HG03521 (cell line): ENCODE results near the gene TRDMT1.

Experiments used
- ATAC-seq: cut with Tn5 transposase; IDR thresholded peaks from one replicate; pipeline ENCODE4 v1.9.1; 2021; ENCODE audit warnings: mild to moderate bottlenecking, moderate library complexity; ENCODE audit not compliant: unreplicated experiment

Gene TRDMT1

DNA sequence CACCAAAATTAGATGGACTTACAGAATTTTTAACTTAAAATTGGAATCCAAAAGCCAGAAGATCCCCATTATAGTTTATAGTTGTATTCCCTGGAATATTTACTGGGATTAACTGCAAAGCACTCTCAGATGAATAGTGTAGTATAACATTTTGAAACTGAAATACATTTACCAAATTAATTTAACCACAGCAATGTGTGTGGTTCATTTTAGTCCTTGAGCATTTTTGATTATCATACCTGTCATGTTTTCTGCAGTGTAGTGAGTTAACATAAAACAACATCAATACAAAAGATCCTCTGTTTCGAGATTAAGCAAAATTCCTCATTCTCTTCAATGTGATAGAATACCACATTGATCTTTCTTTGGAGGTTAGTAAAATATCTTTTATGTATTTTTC is 30.3 kb upstream of the TRDMT1 start:
- ATAC-seq = no peak

- peak; percentile 48 for ATAC-seq
Measured at GRCh38 chr10:17229967-17230682, 28.7 kb upstream of the TRDMT1 start.

- no peak for ATAC-seq
Measured at GRCh38 chr10:17229717-17229966, 28.2 kb upstream of the TRDMT1 start.

GRCh38 chr10:17229016-17229716 is 27.7 kb upstream of the TRDMT1 start:
- ATAC-seq = peak; percentile 8

DNA sequence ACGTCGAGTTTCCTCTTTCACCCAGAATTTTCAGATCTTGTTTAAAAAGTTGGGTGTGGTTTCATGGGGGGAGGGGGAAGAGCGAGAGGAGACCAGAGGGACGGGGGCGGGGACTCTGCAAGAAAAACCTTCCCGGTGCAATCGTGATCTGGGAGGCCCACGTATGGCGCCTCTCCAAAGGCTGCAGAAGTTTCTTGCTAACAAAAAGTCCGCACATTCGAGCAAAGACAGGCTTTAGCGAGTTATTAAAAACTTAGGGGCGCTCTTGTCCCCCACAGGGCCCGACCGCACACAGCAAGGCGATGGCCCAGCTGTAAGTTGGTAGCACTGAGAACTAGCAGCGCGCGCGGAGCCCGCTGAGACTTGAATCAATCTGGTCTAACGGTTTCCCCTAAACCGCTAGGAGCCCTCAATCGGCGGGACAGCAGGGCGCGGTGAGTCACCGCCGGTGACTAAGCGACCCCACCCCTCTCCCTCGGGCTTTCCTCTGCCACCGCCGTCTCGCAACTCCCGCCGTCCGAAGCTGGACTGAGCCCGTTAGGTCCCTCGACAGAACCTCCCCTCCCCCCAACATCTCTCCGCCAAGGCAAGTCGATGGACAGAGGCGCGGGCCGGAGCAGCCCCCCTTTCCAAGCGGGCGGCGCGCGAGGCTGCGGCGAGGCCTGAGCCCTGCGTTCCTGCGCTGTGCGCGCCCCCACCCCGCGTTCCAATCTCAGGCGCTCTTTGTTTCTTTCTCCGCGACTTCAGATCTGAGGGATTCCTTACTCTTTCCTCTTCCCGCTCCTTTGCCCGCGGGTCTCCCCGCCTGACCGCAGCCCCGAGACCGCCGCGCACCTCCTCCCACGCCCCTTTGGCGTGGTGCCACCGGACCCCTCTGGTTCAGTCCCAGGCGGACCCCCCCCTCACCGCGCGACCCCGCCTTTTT is 26.9 kb upstream of the TRDMT1 start, which contains the start of gene VIM:
Gene VIM, plus strand, starts transcription at position 151 of the 925 bp plus-strand sequence. CDS start 1,182 bp downstream, outside the sequence.
- peak; percentile 27 for ATAC-seq

GRCh38 chr10:17227367-17228090 is 26.1 kb upstream of the TRDMT1 start:
- ATAC-seq = no peak

DNA sequence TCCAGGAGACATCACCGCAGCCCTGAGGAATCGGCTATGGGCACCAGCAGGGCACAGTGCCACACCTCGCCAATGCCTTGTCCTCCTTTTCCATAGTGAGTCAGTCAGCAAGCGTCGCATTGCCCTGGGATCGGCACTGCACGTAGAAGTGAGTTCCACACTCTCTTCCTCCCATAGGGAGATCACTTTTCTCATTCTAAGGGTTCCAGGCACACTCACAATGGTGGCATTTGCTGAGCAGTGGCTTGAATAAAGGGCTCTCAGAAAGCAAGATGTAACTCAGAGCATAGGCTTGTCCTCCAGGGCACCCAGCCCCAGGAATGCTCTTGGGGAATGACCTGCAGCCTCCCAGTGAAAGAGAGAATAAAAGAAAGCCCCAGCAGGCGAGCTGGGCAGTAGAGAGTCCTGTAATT is 25.4 kb upstream of the TRDMT1 start:
- ATAC-seq = no peak

GRCh38 chr10:17225808-17226207 is 24.3 kb upstream of the TRDMT1 start:
- no peak for ATAC-seq

DNA sequence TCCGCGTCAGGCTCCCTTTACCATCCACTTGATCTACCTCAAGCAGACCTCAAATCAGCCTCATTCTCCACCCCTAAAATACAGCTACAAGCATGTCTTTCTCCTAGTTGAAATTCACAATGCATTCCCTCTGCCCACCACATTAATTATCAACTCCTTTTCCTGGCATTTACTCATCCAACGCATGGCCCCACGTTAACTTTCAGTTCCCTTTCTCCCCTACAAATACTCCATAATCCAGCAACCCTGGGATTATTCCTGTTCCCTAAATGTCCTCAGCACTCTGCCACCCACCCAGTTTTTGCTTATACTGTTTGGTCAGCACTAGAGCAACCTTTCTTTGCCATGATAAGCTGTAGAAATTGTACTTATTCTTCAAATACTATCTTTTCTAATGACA is 20.9 kb upstream of the TRDMT1 start:
- ATAC-seq = no peak

DNA sequence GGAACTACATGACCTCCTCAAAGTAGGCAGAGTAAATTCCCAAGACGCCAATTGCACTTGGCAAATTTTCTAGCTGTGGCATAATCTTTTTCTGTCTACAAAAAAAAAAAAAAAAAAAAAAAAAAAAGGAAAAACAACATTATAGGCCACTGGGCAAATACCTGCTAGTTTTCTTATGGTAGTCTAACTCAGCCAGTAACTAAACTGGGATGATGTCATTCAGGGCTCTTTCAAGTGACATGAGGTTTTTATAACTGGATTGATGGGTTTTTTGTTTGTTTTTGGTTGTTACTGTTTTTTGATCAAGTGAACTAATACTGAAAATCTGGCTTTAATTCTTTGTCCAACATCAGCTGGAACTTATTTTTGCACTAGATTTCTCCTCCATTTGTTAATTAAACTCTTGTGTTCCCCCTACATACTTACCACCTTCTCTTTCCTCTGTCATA is 19.2 kb upstream of the TRDMT1 start:
- no peak for ATAC-seq

- ATAC-seq = no peak
Measured at GRCh38 chr10:17219024-17219423, 17.6 kb upstream of the TRDMT1 start.

- no peak for ATAC-seq
Measured at GRCh38 chr10:17217631-17218232, 16.3 kb upstream of the TRDMT1 start.

DNA sequence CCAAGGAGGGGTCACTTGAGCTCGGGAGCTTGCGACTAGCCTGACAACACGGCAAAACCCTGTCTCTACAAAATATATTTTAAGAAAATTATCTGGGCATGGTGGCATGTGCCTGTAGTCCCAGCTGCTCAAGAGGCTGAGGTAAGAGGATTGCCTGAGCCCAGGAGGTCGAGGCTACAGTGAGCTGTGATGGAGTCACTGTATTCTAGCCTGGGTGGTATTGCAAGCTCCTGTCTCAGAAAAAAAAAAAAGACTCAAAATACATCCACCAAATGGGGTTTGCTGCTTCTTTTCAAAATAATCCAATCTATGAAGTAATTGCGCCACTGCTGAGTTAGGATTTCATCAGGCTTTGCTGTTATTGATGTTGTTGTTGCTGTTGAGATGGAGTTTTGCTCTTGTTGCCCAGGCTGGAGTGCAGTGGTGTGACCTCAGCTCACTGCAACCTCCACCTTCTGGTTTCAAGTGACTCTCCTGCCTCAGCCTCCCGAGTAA is 15.5 kb upstream of the TRDMT1 start:
- no peak for ATAC-seq

- ATAC-seq = peak; percentile 97
Measured at GRCh38 chr10:17216217-17216900, 14.9 kb upstream of the TRDMT1 start.

DNA sequence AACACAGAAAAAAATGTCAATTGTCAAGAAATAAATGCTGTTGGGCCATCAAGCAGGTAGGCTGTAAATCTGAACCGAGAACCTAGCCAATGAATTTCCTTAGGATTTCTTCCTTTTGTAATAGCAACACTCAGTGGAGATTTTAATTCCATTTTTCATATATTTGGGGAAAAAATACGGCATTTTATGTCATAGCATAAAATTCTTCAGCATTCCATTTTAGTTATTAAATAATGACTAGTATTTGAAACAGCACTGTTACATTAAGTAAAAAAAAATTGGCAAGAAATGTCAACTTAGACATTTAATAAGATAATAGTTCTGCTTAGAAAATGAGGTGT is 14.3 kb upstream of the TRDMT1 start:
- ATAC-seq = no peak

DNA sequence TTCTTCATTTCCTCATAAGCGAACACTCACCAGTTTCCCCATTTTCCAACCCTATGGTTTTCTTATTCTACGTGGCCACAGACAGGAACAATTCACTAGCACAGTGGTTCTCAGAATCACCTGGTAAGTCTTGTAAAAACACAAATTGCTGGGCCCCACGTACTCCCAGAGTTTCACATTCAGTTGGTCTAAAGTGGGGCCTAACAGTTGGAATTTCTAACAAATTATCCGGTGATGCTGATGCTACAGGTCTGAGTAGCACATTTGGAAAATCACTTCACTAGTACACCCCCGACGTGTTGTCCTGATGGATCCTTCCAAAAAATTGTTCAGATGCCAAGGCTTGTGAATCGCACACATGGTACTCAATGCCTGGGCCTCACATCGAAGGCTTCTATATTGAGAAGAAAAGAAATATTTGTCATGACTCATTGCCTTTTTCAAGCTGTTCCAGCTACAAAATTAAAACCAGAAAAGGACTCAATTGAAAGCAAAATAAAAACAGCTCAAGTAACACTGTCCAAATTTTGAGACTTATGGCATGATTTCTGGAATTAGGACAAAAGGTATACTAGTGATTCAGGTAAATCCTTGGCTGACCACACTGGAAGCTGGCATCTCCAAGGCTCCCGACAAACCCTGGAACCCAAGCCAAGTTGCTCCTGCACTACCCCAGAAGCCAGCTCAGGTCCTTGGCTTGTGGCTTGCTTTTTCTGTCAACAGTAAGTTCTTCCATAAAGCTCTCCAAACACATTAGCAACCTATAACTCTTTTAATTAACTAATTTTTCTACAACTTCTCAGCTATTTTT is 13.7 kb upstream of the TRDMT1 start:
- ATAC-seq = no peak

DNA sequence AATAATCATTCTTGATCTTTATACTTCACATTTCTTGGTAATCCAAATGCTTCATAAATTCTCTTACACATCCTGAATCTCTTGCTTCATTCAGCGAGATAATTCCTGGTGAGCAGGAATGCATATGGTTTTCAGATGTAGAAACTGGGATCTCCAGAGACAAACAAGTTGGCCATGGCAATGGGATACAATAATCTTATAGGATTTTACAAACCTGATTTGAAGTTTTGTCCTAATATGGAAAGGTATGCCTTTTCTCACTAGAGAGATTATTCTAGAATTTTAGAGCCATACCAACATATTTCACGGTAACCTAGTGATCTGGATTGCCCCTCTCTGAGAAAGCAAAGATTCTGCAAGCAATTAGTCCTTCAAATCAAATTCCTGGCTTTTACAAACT is 13.1 kb upstream of the TRDMT1 start:
- ATAC-seq = no peak

- no peak for ATAC-seq
Measured at GRCh38 chr10:17213646-17214349, 12.3 kb upstream of the TRDMT1 start.
